HepG2 (cell line): ENCODE results near the gene F12. TPM values are rescaled to one million over a fixed set of nuclear protein-coding genes. Genes with fewer than 3 reads are reported as not detected.

Experiments used
- ELF3 ChIP-seq: IDR thresholded peaks from 2 replicates; pipeline ENCODE4 v1.6.1; 2016; ENCODE audit warnings: missing genetic modification reagents, missing compliant biosample characterization
- EZH2 ChIP-seq: conservative IDR thresholded peaks from 2 replicates; pipeline ENCODE4 v1.6.1; 2012; ENCODE audit warnings: mild to moderate bottlenecking, low read depth, low read length, moderate library complexity
- HDAC2 ChIP-seq: sonication (generic); formaldehyde crosslinking; IDR thresholded peaks from 2 replicates; pipeline ENCODE4 v1.4.0; 2020; ENCODE audit warnings: missing genetic modification reagents
- HINFP ChIP-seq: sonication (generic); formaldehyde crosslinking; IDR thresholded peaks from 2 replicates; pipeline ENCODE4 v1.4.0; 2020; ENCODE audit warnings: low read depth, mild to moderate bottlenecking, missing genetic modification reagents
- POLR2AphosphoS2 ChIP-seq: IDR thresholded peaks from 2 replicates; pipeline ENCODE4 v1.6.1; 2011; ENCODE audit warnings: low read depth, low read length, improper control_type of control experiment
- PRDM10 ChIP-seq: sonication (generic); formaldehyde crosslinking; IDR thresholded peaks from 2 replicates; pipeline ENCODE4 v1.4.0; 2020; ENCODE audit warnings: low read depth, missing genetic modification reagents
- TBX3 ChIP-seq: fragments of 450-650 bp; IDR thresholded peaks from 2 replicates; pipeline ENCODE4 v1.6.1; 2017; ENCODE audit warnings: antibody characterized with exemption, mild to moderate bottlenecking, inconsistent platforms, borderline replicate concordance
- ZBTB8A ChIP-seq: sonication (generic); formaldehyde crosslinking; IDR thresholded peaks from 2 replicates; pipeline ENCODE4 v1.4.0; 2020; ENCODE audit warnings: mild to moderate bottlenecking, low read depth, missing genetic modification reagents, borderline replicate concordance
- ZNF207 ChIP-seq: fragments of 450-650 bp; IDR thresholded peaks from 2 replicates; pipeline ENCODE4 v1.6.1; 2016; ENCODE audit warnings: antibody characterized with exemption, borderline replicate concordance
- ZNF407 ChIP-seq: sonication (generic); formaldehyde crosslinking; IDR thresholded peaks from one replicate; pipeline ENCODE4 v1.5.1; 2020; ENCODE audit warnings: mild to moderate bottlenecking, missing genetic modification reagents; ENCODE audit errors: not compliant biosample characterization
- ZNF605 ChIP-seq: sonication (generic); formaldehyde crosslinking; IDR thresholded peaks from 2 replicates; pipeline ENCODE4 v1.8.0; 2022; ENCODE audit warnings: mild to moderate bottlenecking, missing genetic modification reagents
- ZNF784 ChIP-seq: sonication (generic); formaldehyde crosslinking; IDR thresholded peaks from 2 replicates; pipeline ENCODE4 v1.5.1; 2020; ENCODE audit warnings: missing genetic modification reagents, mild to moderate bottlenecking, borderline replicate concordance
- polyA plus RNA-seq, 8 experiments: library from polyadenylated mRNA; depleted of rRNA in 3 of 8; stranded (reverse) in 7 of 8; unstranded in 1 of 8; fragments of >200 nt; fragmentation: Illumina TruSeq in 4 of 8; extraction: Trizol in 4 of 8; gene quantifications; 2 replicates each; pipeline versions ENCODE4 v1.2.1 to v1.2.3, GENCODE V29; 2011 to 2016; ENCODE audit warnings: low read depth in 4 of 8, missing spikeins in 1 of 8, mixed read lengths in 1 of 8; ENCODE audit not compliant: insufficient read depth in 1 of 8
- total RNA-seq, 5 experiments: library from RNA; depleted of rRNA; stranded (reverse); fragments of >200 nt; fragmentation: Illumina TruSeq; extraction: Trizol; gene quantifications; 2 replicates each; pipeline ENCODE4 v1.2.3, GENCODE V29; 2016; ENCODE audit warnings: low read depth in 1 of 5

Gene F12
- total and polyA plus RNA-seq, 2 of the 13 experiments (the other 11 are each of a cell fraction or from before 2014, with no cell fraction given) = 2.5 to 3.0 TPM

DNA sequence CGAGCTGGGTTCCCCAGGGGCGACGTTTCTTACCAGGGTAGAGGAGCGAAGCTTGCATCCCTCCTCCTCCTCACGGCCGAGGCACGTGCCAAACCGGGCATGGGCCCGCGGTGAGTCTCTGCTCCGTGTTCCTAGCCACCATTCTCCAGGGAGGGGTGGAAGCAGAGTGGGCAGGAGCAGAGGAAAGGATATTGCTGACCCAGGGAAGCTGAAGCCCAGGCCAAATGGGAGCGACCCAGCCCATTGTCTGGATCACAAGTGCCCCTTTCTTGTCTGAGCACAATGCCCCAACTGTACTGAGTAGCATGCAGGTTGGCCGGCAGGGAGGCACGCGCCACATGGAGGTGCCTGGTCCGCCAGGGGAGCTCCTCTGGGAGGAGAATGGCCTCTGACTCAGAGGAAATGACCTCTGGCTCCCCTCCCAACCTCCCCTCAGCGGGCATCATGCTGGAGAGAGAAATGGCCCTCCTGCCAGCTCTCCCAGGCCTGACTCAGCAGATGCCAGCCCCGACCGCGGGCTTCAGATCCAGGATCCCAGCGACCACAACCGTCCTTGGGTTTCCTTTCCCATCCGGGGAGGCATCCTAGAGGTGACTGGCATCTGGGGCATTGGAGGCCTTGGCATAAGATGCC, 38.4 kb upstream of the F12 start (continued):
- TF ChIP-seq ZNF407 (CRISPR knock-in tag) (no peak), ZNF784 (CRISPR knock-in tag) (no peak), ZNF605 (CRISPR knock-in tag) (peak; percentile 71; the same call in 1 of the 2 replicates), HDAC2 (CRISPR knock-in tag) (peak; percentile 59), TBX3 (no peak), PRDM10 (CRISPR knock-in tag) (peak; percentile 57; the same call in 1 of the 2 replicates), ZBTB8A (no peak), ZNF207 (no peak), HINFP (CRISPR knock-in tag) (peak; percentile 90), EZH2 (no peak), ELF3 (CRISPR knock-in tag) (peak; percentile 55; the same call in 1 of the 2 replicates), POLR2AphosphoS2 (no peak)
